ENCODE data around the gene ACSF3. TPM values are rescaled to one million over a fixed set of nuclear protein-coding genes. Genes with fewer than 3 reads are reported as not detected.
A peak's percentile ranks its signal among the peaks of the same experiment; 100 is the strongest.

Gene ACSF3
- total and polyA plus RNA-seq, 3 donors from 2014 or later, result 30.3 to 70.1 (median 61.0) TPM

DNA sequence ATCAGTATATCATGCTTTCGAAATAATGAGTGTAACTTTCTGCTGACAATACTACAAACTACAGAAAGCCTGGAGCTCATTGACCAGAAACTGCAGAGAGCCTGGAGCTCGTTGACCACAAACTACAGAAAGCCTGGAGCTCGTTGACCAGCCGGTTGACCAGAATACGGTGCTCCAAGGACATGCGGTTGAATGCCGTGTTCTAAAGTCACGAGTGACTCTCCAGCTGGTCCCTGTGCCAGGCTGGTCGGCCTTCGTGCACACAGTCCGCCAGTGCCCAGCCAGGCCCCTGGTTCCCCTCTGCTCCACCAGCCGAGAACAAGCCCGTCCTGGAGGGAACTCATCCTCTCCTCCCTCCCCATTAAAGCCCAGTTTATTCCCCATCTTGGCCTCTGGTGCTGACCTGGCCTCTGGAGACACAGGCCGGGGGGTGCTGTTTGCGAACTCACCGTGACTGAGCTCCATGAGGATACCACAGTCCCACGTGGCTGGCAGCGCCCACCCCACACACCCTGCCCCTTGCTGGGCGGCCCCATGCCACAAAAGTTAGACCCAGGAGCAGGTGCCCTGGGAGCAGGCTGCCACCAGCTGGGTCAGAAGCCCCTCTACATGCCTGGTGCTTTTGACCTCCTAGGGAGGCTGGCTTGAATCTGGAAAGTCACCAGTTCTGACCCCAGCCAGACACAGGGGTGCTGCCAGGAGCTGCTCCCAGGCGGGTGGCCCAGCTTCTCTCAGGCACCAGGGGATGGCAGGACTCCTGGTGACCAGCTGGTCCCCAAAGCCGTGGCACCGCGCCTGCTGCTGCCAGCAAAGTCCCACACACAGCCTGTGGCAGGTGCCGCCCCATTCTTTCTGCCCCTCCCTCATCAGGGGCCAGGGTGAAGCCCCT, 62.4 kb downstream of the ACSF3 start:
- Histone ChIP-seq H3K36me3 (ENCODE audit: low read depth, missing control alignments) (no peaks in the 10 kb centered on the region), H3K4me3 (no peak overlapping the region), H3K4me1 (peaks cover 26% of the 10 kb centered on the region), H3K9me3 (no peaks in the 10 kb centered on the region), H3K27me3 (no peaks in the 10 kb centered on the region), H3K27ac (no peak overlapping the region)
- DNase-seq, result peak; percentile 24
- TF ChIP-seq, protein P1, sequence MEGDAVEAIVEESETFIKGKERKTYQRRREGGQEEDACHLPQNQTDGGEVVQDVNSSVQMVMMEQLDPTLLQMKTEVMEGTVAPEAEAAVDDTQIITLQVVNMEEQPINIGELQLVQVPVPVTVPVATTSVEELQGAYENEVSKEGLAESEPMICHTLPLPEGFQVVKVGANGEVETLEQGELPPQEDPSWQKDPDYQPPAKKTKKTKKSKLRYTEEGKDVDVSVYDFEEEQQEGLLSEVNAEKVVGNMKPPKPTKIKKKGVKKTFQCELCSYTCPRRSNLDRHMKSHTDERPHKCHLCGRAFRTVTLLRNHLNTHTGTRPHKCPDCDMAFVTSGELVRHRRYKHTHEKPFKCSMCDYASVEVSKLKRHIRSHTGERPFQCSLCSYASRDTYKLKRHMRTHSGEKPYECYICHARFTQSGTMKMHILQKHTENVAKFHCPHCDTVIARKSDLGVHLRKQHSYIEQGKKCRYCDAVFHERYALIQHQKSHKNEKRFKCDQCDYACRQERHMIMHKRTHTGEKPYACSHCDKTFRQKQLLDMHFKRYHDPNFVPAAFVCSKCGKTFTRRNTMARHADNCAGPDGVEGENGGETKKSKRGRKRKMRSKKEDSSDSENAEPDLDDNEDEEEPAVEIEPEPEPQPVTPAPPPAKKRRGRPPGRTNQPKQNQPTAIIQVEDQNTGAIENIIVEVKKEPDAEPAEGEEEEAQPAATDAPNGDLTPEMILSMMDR (IDR thresholded peaks at IDR 0.05), result no peak
- no peak for TF ChIP-seq POLR2A (IDR thresholded peaks at IDR 0.05)
- 62 to 63% methylated on average over 8 to 24 of the region's 24 CpGs for WGBS, 2 donors
- intact Hi-C loops (cut with DNase I; ENCODE audit: low total_unique reads), result no loop called here

DNA sequence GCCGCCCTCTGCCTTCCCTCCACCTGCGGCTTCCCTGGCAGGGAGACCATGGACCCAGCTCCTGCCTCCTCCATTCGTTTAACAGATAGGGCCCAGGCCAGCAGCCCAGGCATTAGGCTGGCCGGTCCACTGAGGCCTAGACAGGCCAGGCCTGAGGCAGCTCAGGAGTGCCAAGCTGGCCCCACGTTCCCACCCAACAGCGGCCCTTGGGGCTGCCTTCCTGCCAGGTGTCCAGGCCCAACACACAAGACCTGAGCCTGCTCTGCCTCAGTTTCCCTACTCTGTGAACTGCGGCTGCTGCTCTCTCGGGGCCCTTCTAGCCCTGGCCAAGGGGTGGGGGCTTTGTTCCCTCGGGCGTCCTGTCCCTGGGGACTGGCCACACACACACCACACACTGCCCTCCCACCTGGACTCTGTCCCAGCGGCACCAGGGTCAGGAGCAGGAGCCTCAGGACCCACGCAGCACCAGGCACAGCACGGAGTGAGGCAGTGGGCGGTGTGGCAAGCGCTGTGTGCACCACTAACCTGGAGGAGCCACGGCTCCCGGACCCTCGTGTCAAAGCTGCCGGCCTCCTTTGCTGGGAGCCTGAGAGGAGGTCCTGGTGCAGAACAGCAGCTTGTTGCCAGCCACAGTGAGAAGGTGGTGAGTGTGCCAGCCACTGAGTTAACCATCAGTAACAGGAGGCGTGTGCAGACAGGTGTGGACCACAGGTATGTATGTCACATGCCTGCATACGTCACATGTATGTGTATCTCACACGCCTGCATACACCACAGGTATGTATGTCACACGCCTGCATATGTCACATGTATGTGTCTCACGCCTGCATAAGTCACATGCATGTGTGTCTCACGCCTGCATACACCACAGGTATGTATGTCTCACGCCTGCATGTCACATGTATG, 63.3 kb downstream of the ACSF3 start:
- H3K4me3 ChIP-seq, result no peak overlapping the region
- 75 to 80% methylated on average over 15 to 26 of the region's 26 CpGs for WGBS, 2 donors
- H3K9me3 ChIP-seq, result no peaks in the 10 kb centered on the region
- intact Hi-C loops (cut with DNase I; ENCODE audit: low total_unique reads), result no loop called here
- peaks cover 26% of the 10 kb centered on the region for H3K4me1 ChIP-seq
- DNase-seq, result no peak
- H3K36me3 ChIP-seq (ENCODE audit: low read depth, missing control alignments), result no peaks in the 10 kb centered on the region
- H3K27ac ChIP-seq, result no peak overlapping the region
- H3K27me3 ChIP-seq, result no peaks in the 10 kb centered on the region
- TF ChIP-seq, protein P1 (IDR thresholded peaks at IDR 0.05), result no peak
- TF ChIP-seq POLR2A (IDR thresholded peaks at IDR 0.05), result no peak

DNA sequence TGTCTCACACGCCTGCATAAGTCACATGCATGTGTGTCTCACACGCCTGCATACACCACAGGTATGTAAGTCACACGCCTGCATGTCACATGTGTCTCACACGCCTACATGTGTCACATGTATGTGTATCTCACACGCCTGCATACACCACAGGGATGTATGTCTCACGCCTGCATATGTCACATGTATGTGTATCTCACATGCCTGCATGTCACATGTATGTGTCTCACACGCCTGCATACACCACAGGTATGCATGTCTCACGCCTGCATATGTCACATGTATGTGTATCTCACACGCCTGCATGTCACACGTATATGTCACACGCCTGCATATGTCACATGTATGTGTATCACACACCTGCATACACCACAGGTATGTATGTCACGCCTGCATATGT, 64.1 kb downstream of the ACSF3 start:
- TF ChIP-seq, protein P1 (IDR thresholded peaks at IDR 0.05), result no peak
- no peak for TF ChIP-seq POLR2A (IDR thresholded peaks at IDR 0.05)
- intact Hi-C loops (cut with DNase I; ENCODE audit: low total_unique reads), result no loop called here

DNA sequence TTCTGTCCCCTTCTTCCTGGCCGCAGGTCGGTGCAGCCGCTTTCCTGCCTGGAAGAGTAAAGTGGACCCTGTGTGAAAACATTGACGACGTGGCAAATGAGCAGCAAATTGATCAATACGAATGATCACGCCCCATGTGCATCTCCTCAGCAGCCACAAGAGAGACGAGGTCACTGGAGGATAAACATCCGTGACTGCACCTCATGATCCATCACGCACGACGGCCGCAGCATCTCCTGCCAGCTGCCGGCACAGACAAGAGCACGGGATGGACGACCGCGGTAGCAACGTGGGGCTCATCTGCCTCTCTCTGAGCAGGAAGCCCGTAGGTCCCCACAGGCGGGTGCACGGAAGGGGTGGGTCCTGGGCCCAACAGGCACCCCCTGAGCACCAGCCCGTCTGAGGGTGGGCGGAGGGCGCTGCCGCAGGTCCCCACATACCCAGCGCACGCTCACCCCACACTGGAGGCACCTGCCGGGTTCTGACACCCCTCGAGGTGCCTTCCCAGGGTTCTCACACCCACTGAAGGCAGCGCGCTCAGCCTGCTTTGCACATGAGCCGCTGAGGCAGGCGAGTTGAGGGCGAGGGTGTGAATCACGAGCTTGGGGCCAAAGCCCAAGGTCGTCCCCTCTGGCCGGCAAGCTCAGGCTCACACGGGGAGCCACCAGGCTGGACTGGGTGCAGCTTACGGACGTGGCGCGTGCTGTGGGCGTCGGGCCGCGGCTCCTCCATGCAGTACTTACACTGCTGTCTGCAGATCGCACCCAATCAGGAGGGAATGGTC, 65.6 kb downstream of the ACSF3 start:
- no peaks in the 10 kb centered on the region for H3K27me3 ChIP-seq
- WGBS, 2 donors, result 79 to 84% methylated on average over 18 to 48 of the region's 48 CpGs
- H3K36me3 ChIP-seq (ENCODE audit: low read depth, missing control alignments), result no peaks in the 10 kb centered on the region
- intact Hi-C loops (cut with DNase I; ENCODE audit: low total_unique reads), result no loop called here
- H3K4me1 ChIP-seq, result peaks cover 26% of the 10 kb centered on the region
- H3K4me3 ChIP-seq, result no peak overlapping the region
- H3K27ac ChIP-seq, result no peak overlapping the region
- H3K9me3 ChIP-seq, result no peaks in the 10 kb centered on the region
- DNase-seq, result no peak
- no peak for TF ChIP-seq POLR2A (IDR thresholded peaks at IDR 0.05)
- TF ChIP-seq, protein P1 (IDR thresholded peaks at IDR 0.05), result no peak

More for the DNA sequence above, 64.1 kb downstream of the ACSF3 start:
- Histone ChIP-seq H3K9me3 (no peaks in the 10 kb centered on the region), H3K4me3 (no peak overlapping the region), H3K36me3 (ENCODE audit: low read depth, missing control alignments) (no peaks in the 10 kb centered on the region), H3K27me3 (no peaks in the 10 kb centered on the region), H3K4me1 (peaks cover 26% of the 10 kb centered on the region), H3K27ac (no peak overlapping the region)
- WGBS, 2 donors, result 83 to 85% methylated on average over 12 of the region's 12 CpGs
- no peak for DNase-seq

All from testis (tissue), 3 donors.